Upper lobe of left lung (tissue), 6 donors: ENCODE results near the gene METTL15. TPM values are rescaled to one million over a fixed set of nuclear protein-coding genes. Genes with fewer than 3 reads are reported as not detected.
"Not testable (repeated sequence)": the region's sequence is repeated elsewhere in the genome, so short reads cannot be mapped to it uniquely, and the experiment has no call there.

Source experiments
- ATAC-seq, 2 donors: fragments of 200-7000 bp; cut with Tn5 transposase; one replicate each; pipeline ENCODE4 v1.9.1; 2022; ENCODE audit warnings: mild to moderate bottlenecking in 2 of 2, moderate library complexity in 2 of 2; ENCODE audit not compliant: low FRiP score in 2 of 2
- DNase-seq, 2 donors: peaks; one replicate each; pipeline ENCODE4 v3.0.0-alpha.2; 2019 to 2020
- H3K27ac ChIP-seq, 4 donors: fragments of 200-600 bp; sonication (generic); one replicate each; pipeline ENCODE4 v1.5.1; 2016 to 2019
- H3K27me3 ChIP-seq, 4 donors: fragments of 200-600 bp; sonication (generic); one replicate each; pipeline ENCODE4 v1.5.1; 2017 to 2019
- H3K36me3 ChIP-seq, 4 donors: fragments of 200-600 bp; sonication (generic); one replicate each; pipeline ENCODE4 v1.5.1; 2016 to 2019
- H3K4me1 ChIP-seq, 4 donors: fragments of 200-600 bp; sonication (generic); one replicate each; pipeline ENCODE4 v1.5.1; 2018 to 2019
- H3K4me3 ChIP-seq, 4 donors: fragments of 200-600 bp; sonication (generic); one replicate each; pipeline ENCODE4 v1.5.1; 2017 to 2019; ENCODE audit warnings: mild to moderate bottlenecking in 2 of 4, moderate library complexity in 1 of 4
- H3K9me3 ChIP-seq, 4 donors: fragments of 200-600 bp; sonication (generic); one replicate each; pipeline ENCODE4 v1.5.1; 2018 to 2019
- EP300 ChIP-seq, 4 donors: sonication (generic); formaldehyde crosslinking; IDR thresholded peaks; one replicate each; pipeline ENCODE4 v1.5.1; 2017; ENCODE audit warnings: antibody characterized with exemption in 4 of 4, control low read depth in 2 of 4
- POLR2A ChIP-seq, 4 donors: fragments of 450-650 bp; IDR thresholded peaks; one replicate each; pipeline ENCODE4 v1.5.1; 2016 to 2017; ENCODE audit warnings: antibody characterized with exemption in 4 of 4, mild to moderate bottlenecking in 2 of 4
- POLR2AphosphoS5 ChIP-seq, 2 donors: sonication (generic); formaldehyde crosslinking; IDR thresholded peaks; one replicate each; pipeline ENCODE4 v1.5.1; 2017; ENCODE audit warnings: antibody characterized with exemption in 2 of 2
- WGBS, 2 donors: methylation state at CpG; one replicate each; pipeline ENCODE4 v1.1.5; 2017 to 2018; 5-methylcytosine and 5-hydroxymethylcytosine counted together
- total RNA-seq, 6 donors: library from RNA; depleted of rRNA in 4 of 6; stranded (reverse); fragments of >200 nt in 4 of 6; gene quantifications; one replicate each; pipeline versions ENCODE4 v1.1.0 to v1.2.1, GENCODE V29; 2016 to 2021
- TF ChIP-seq, protein P1 (sequence below), 6 experiments: fragments of 450-650 bp in 4 of 6; fragments of 200-600 bp in 2 of 6; sonication (generic) in 2 of 6; IDR thresholded peaks; one replicate each; pipeline ENCODE4 v1.5.1; 2016 to 2019; ENCODE audit warnings: antibody characterized with exemption in 6 of 6
- donor health status: DM: no; HTN: no; CAD: no; lungs with moderate emphysema.
- donor health status: DM: no; HTN: yes; CAD: no; lungs with severe emphysema.

Gene METTL15
- total RNA-seq, 6 donors from 2014 or later, result 3.0 to 24.1 (median 11.2) TPM

- TF ChIP-seq EP300 (IDR thresholded peaks at IDR 0.05) (no peak), POLR2A (IDR thresholded peaks at IDR 0.05) (no peak), POLR2AphosphoS5 (IDR thresholded peaks at IDR 0.05) (no peak)
- TF ChIP-seq, protein P1, sequence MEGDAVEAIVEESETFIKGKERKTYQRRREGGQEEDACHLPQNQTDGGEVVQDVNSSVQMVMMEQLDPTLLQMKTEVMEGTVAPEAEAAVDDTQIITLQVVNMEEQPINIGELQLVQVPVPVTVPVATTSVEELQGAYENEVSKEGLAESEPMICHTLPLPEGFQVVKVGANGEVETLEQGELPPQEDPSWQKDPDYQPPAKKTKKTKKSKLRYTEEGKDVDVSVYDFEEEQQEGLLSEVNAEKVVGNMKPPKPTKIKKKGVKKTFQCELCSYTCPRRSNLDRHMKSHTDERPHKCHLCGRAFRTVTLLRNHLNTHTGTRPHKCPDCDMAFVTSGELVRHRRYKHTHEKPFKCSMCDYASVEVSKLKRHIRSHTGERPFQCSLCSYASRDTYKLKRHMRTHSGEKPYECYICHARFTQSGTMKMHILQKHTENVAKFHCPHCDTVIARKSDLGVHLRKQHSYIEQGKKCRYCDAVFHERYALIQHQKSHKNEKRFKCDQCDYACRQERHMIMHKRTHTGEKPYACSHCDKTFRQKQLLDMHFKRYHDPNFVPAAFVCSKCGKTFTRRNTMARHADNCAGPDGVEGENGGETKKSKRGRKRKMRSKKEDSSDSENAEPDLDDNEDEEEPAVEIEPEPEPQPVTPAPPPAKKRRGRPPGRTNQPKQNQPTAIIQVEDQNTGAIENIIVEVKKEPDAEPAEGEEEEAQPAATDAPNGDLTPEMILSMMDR (IDR thresholded peaks at IDR 0.05), result no peak
- H3K9me3 ChIP-seq, result peaks cover 0 to 5% (median 2%) of the 10 kb centered on the region in 4 donors
- H3K36me3 ChIP-seq, result no peaks in the 10 kb centered on the region
- no peaks in the 10 kb centered on the region for H3K27me3 ChIP-seq
- no peak for ATAC-seq
- H3K4me1 ChIP-seq, result no peaks in the 10 kb centered on the region
- no peak overlapping the region for H3K4me3 ChIP-seq
- no peak for DNase-seq
- no peak overlapping the region for H3K27ac ChIP-seq
These were observed 149.6 kb downstream of the METTL15 start for GRCh38 chr11:28257761-28258160.

DNA sequence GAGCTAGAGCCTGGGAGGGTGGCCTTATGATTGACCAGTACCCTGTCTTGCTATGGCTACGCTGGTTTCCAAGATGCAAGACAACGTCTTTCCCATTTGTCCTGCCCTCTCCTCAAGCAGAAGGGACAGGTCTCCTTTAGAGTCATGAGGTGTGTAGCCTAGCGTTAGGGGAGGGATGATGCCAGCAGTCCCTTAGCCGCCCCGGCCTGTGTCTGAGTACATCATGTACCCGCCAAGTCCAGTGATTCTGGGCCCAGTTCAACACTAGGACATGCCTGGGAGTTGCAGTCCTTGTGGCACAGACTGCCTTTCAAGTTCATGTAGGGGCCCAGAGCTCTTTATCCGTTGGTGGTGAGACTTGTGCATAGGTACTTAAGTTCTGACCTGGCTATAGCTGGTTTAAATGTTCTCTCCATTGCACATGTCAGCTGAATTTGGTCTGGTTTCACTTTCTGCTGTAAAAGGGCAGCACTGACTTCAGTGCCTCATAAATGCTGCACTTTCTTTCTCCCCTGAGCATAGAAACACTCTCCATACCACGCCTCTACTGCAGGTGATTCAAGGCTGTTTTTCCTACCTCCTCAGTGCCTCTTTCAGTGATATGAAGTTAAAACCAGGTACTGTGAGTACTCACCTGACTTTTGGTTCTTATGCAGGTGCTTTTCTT is 151.1 kb downstream of the METTL15 start:
- WGBS, 2 donors, result 94 to 98% methylated on average over 4 to 7 of the region's 8 CpGs
- Histone ChIP-seq H3K4me3 (no peak overlapping the region), H3K4me1 (no peaks in the 10 kb centered on the region), H3K27me3 (no peaks in the 10 kb centered on the region), H3K27ac (no peak overlapping the region), H3K9me3 (peaks cover 0 to 5% (median 2%) of the 10 kb centered on the region in 4 donors), H3K36me3 (no peaks in the 10 kb centered on the region)
- ATAC-seq (peak in 1 of 2 donors; percentile 51), DNase-seq (no peak)
- TF ChIP-seq POLR2AphosphoS5 (IDR thresholded peaks at IDR 0.05) (no peak), POLR2A (IDR thresholded peaks at IDR 0.05) (no peak), EP300 (IDR thresholded peaks at IDR 0.05) (no peak)

GRCh38 chr11:28268925-28269324 is 160.7 kb downstream of the METTL15 start:
- TF ChIP-seq POLR2AphosphoS5 (IDR thresholded peaks at IDR 0.05) (no peak), EP300 (IDR thresholded peaks at IDR 0.05) (no peak), POLR2A (IDR thresholded peaks at IDR 0.05) (no peak)
- TF ChIP-seq, protein P1 (IDR thresholded peaks at IDR 0.05), result no peak
- no peak overlapping the region for H3K27ac ChIP-seq
- no peaks in the 10 kb centered on the region for H3K4me1 ChIP-seq
- WGBS, 2 donors, result 96% methylated on average over 3 of the region's 3 CpGs
- ATAC-seq (no peak), DNase-seq (no peak)
- no peaks in the 10 kb centered on the region for H3K9me3 ChIP-seq
- no peak overlapping the region for H3K4me3 ChIP-seq
- H3K36me3 ChIP-seq, result no peaks in the 10 kb centered on the region
- no peaks in the 10 kb centered on the region for H3K27me3 ChIP-seq

- Histone ChIP-seq H3K4me3 (no peak overlapping the region), H3K4me1 (no peaks in the 10 kb centered on the region), H3K27me3 (no peaks in the 10 kb centered on the region), H3K36me3 (no peaks in the 10 kb centered on the region), H3K9me3 (no peaks in the 10 kb centered on the region), H3K27ac (no peak overlapping the region)
- DNase-seq (no peak), ATAC-seq (no peak)
- WGBS, 2 donors, result 86 to 94% methylated on average over 1 of the region's 1 CpG
- TF ChIP-seq POLR2AphosphoS5 (IDR thresholded peaks at IDR 0.05), result no peak
- TF ChIP-seq POLR2A (IDR thresholded peaks at IDR 0.05), result no peak
- TF ChIP-seq, protein P1 (IDR thresholded peaks at IDR 0.05), result no peak
- TF ChIP-seq EP300 (IDR thresholded peaks at IDR 0.05), result no peak
These were observed 161.4 kb downstream of the METTL15 start for GRCh38 chr11:28269586-28269985.

- 94 to 96% methylated on average over 2 of the region's 2 CpGs for WGBS, 2 donors
- H3K27ac ChIP-seq, H3K9me3 ChIP-seq, ATAC-seq, H3K36me3 ChIP-seq, H3K27me3 ChIP-seq, H3K4me3 ChIP-seq, H3K4me1 ChIP-seq, DNase-seq: not testable (repeated sequence)
These were observed 164.1 kb downstream of the METTL15 start for GRCh38 chr11:28272247-28272646.

DNA sequence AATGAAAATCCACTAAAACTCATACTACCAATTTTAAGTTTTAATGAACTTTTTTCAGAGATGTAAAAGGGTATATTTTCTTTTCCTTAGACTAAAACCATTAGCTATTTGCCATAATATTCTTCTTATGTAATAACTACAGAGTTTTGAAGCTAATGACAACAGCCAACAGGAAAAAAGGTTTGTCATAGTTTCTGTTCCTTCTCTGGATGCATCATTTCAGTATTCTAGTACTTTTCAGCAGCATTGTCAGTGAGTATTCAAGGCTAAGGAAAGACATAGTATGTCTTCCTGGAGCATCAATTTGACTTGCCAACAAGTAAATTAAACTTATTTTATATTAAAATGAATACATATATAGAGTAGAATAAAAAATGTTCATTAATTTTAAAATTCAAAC is 166.0 kb downstream of the METTL15 start:
- H3K9me3 ChIP-seq, result no peaks in the 10 kb centered on the region
- DNase-seq (no peak), ATAC-seq (no peak)
- no peak overlapping the region for H3K27ac ChIP-seq
- no peaks in the 10 kb centered on the region for H3K36me3 ChIP-seq
- H3K4me3 ChIP-seq, result no peak overlapping the region
- H3K4me1 ChIP-seq, result no peaks in the 10 kb centered on the region
- H3K27me3 ChIP-seq, result no peaks in the 10 kb centered on the region
- TF ChIP-seq EP300 (IDR thresholded peaks at IDR 0.05), result no peak
- TF ChIP-seq, protein P1 (IDR thresholded peaks at IDR 0.05), result no peak
- TF ChIP-seq POLR2AphosphoS5 (IDR thresholded peaks at IDR 0.05), result no peak
- no peak for TF ChIP-seq POLR2A (IDR thresholded peaks at IDR 0.05)
